Ovary (tissue), 9 donors: Measurements from ENCODE around the gene VAMP5. TPM values are rescaled to one million over a fixed set of nuclear protein-coding genes. Genes with fewer than 3 reads are reported as not detected.
"Not testable (repeated sequence)": the region's sequence is repeated elsewhere in the genome, so short reads cannot be mapped to it uniquely, and the experiment has no call there.

ENCODE experiments used
- DNase-seq, 5 donors: peaks; one replicate each; pipeline ENCODE4 v3.0.0-alpha.2; 2019 to 2020
- H3K27ac ChIP-seq, 2 donors: fragments of 200-600 bp; one replicate each; pipeline versions ENCODE4 v1.5.1 to v1.8.0; 2019 to 2022
- H3K27me3 ChIP-seq: fragments of 200-600 bp; one replicate; pipeline ENCODE4 v1.8.0; 2022
- H3K36me3 ChIP-seq: fragments of 200-600 bp; sonication (generic); one replicate; pipeline ENCODE4 v1.5.1; 2019
- H3K4me1 ChIP-seq: one replicate; pipeline ENCODE4 v1.8.1; 2013; ENCODE audit warnings: mild to moderate bottlenecking, moderate library complexity; ENCODE audit not compliant: insufficient read depth
- H3K4me3 ChIP-seq: fragments of 200-600 bp; sonication (generic); one replicate; pipeline ENCODE4 v1.5.1; 2017
- H3K9me3 ChIP-seq, 2 donors: fragments of 200-600 bp in 1 of 2; sonication (generic) in 1 of 2; one replicate each; pipeline versions ENCODE4 v1.5.1 to v1.8.1; 2013 to 2019; ENCODE audit warnings: mild to moderate bottlenecking in 1 of 2, moderate library complexity in 1 of 2
- CTCF ChIP-seq, 3 donors: fragments of 450-650 bp in 2 of 3; fragments of 200-600 bp in 1 of 3; IDR thresholded peaks; one replicate each; pipeline versions ENCODE4 v1.5.1 to v1.8.0; 2016 to 2022; ENCODE audit warnings: antibody characterized with exemption in 3 of 3, mild to moderate bottlenecking in 1 of 3
- EP300 ChIP-seq: sonication (generic); formaldehyde crosslinking; IDR thresholded peaks from one replicate; pipeline ENCODE4 v1.6.1; 2017; ENCODE audit warnings: antibody characterized with exemption
- POLR2A ChIP-seq: fragments of 450-650 bp; IDR thresholded peaks from one replicate; pipeline ENCODE4 v1.6.1; 2017; ENCODE audit warnings: antibody characterized with exemption, mild to moderate bottlenecking, moderate library complexity
- WGBS, 3 donors: extraction: QIAGEN DNeasy Blood & Tissue Kit in 1 of 3; methylation state at CpG; one replicate each; pipeline versions ENCODE4 v1.1.5 to v1.1.7; 2013 to 2017; 5-methylcytosine and 5-hydroxymethylcytosine counted together
- intact Hi-C, 4 donors: fragments of 100-400 bp; cut with DNase I; formaldehyde crosslinking; loops; one replicate each; pipeline versions ENCODE4 v1.11.0 to v1.15.1; 2022 to 2023
- polyA plus RNA-seq, 2 donors: library from polyadenylated mRNA; stranded (reverse); fragments of 200-250 nt in 1 of 2; fragments of 350-450 nt in 1 of 2; fragmentation: Illumina TruSeq in 1 of 2; extraction: RNeasy Lipid Tissue Mini Kit (QIAGEN cat#74804) in 1 of 2; gene quantifications; one replicate each; pipeline ENCODE4 v1.2.3, GENCODE V29; 2013 to 2014
- total RNA-seq, 7 donors: library from RNA; depleted of rRNA in 2 of 7; stranded (reverse); fragments of >200 nt in 2 of 7; fragmentation: NEBNext Ultra II Directional in 3 of 7; extraction: Animal tissue kit (Norgen Biotek cat#: 25700) in 3 of 7; gene quantifications; one replicate each; pipeline versions ENCODE4 v1.1.0 to v1.2.4, GENCODE V29; 2016 to 2023
- donor health status: DM: no; HTN: no; CAD: no; lungs with moderate emphysema.
- donor health status: DM: no; HTN: no; CAD: no.
- donor health status: Bipolar disorder and iron deficiency.
- donor health status: DM: yes; HTN: yes; CAD: no.
- donor health status: DM: no; HTN: no; CAD: no.
- donor health status: DM: yes; HTN: yes; CAD: no.

Gene VAMP5
- total and polyA plus RNA-seq, 9 donors: 25.6 to 99.5 (median 48.5) TPM

GRCh38 chr2:85541753-85542457 lies 42.3 kb upstream of the VAMP5 start:
- H3K4me3 ChIP-seq: no peak overlapping the region
- TF ChIP-seq CTCF (IDR thresholded peaks at IDR 0.05): no peak
- TF ChIP-seq POLR2A: no peak
- TF ChIP-seq EP300: no peak
- 51 to 53% (median 52%) methylated on average over 5 of the region's 5 CpGs for WGBS, 3 donors
- no peaks in the 10 kb centered on the region for H3K36me3 ChIP-seq
- DNase-seq: no peak
- no peaks in the 10 kb centered on the region for H3K9me3 ChIP-seq
- H3K27ac ChIP-seq: no peak overlapping the region
- H3K4me1 ChIP-seq: peaks cover 4% of the 10 kb centered on the region
- H3K27me3 ChIP-seq: no peaks in the 10 kb centered on the region
- intact Hi-C loops: no loop called here

DNA sequence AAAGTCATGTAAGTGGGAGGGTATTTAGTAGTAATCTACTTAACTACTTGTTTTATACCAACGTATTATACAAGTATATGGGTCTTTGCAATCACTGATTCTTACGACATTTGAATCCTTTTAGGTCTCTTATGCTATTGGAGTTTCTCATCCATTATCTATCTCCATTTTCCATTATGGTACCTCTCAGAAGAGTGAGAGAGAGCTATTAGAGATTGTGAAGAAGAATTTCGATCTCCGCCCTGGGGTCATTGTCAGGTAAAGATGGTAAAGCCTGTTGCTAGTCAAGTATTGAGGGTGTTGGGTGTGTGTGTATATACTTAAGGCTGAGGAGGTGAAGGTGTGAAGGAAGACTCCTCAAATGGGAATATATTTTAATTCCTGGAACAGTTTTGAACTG lies 41.5 kb upstream of the VAMP5 start:
- no peaks in the 10 kb centered on the region for H3K36me3 ChIP-seq

DNA sequence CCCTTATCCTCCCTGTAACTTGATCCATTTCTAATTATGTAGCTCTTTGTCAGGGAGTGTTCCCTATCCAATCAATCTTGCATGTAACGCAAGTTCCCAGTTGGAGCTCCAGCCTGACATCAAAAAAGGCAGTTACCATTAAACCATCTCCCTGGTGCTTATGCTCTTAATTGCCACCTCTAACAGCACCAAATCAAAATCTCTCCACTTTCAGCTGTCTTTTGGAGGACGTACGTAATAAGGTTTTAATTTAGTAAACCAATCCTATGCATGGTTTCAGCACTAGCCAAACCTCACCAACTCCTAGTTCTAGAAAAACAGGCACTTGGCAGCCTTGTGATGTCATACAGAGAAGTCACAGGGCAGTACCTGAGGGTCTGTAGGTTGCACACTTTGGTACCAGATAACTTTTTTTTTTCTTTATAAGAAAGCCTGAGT lies 40.0 kb upstream of the VAMP5 start:
- H3K27ac ChIP-seq, H3K9me3 ChIP-seq, intact Hi-C loops, H3K4me1 ChIP-seq, H3K4me3 ChIP-seq, H3K36me3 ChIP-seq, H3K27me3 ChIP-seq, DNase-seq: not testable (repeated sequence)
- 78 to 83% (median 79%) methylated on average over 3 of the region's 3 CpGs for WGBS, 3 donors

More for the DNA sequence above, 41.5 kb upstream of the VAMP5 start:
- Histone ChIP-seq H3K27me3 (no peaks in the 10 kb centered on the region), H3K4me3 (no peak overlapping the region), H3K4me1 (no peaks in the 10 kb centered on the region), H3K9me3 (no peaks in the 10 kb centered on the region), H3K27ac (no peak overlapping the region)
- no peak for TF ChIP-seq EP300
- no peak for TF ChIP-seq POLR2A
- TF ChIP-seq CTCF (IDR thresholded peaks at IDR 0.05): no peak
- 71 to 75% (median 74%) methylated on average over 4 of the region's 4 CpGs for WGBS, 3 donors
- intact Hi-C loops: no loop called here
- no peak for DNase-seq

DNA sequence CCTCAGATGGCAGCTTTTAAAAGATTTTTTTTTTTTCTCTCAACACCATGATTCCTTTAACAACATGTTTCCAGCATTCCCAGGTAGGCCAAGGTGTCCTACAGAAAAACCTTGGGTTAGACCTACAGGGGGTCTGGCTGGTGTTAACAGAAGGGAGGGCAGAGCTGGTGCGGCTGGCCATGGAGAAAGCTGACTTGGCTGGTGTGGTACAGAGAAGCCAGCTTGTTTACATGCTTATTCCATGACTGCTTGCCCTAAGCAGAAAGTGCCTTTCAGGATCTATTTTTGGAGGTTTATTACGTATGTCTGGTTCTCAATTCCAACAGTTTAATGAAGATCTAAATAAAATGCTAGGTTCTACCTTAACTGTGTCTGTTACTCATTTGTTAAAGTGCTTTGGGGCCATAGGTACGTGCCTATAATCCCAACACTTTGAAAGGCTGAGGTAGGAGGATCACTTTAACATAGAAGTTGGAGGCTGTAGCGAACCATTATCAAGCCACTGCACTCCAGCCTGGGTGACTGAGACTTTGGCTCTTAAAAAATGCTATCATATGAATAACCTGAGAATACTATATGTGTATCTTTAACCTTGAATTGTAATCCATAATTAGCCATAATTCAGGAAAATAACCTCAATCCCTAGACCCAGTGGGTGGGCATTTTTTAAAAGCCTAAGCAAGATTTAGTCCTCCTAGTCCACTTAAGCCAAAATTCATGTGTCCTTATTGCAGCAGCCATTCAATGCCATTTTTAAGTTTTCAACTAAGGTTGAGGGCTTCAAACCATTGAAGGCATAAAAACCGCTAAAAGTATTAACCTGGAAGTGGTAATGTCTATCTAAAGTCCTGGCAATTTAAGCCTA lies 39.1 kb upstream of the VAMP5 start:
- H3K4me3 ChIP-seq, H3K27me3 ChIP-seq, H3K4me1 ChIP-seq, H3K36me3 ChIP-seq, H3K9me3 ChIP-seq, intact Hi-C loops, DNase-seq, H3K27ac ChIP-seq: not testable (repeated sequence)
- 70 to 85% (median 78%) methylated on average over 5 of the region's 5 CpGs for WGBS, 3 donors

DNA sequence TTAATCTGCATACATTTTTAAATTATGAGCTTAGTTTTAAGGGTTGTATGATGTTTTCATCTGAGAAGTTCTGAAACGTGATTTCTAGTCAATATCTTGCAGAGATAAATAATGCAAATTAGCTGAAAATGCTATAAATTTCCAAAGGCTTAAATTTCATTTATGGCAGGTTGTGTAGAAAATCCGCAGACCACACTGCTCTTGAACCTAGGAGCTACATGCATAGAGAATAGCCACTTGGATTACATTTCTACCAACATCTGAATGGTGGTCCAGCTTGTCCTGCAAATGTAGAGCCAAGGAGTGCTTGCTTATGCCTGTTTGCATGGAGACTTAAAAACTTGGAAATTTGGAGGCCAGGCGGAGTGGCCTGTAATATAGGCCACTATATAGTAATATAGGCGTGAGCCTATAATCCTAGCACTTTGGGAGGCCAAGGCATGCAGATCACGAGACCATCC lies 38.4 kb upstream of the VAMP5 start:
- Histone ChIP-seq H3K27me3 (no peaks in the 10 kb centered on the region), H3K9me3 (no peaks in the 10 kb centered on the region), H3K4me1 (no peaks in the 10 kb centered on the region), H3K36me3 (no peaks in the 10 kb centered on the region), H3K4me3 (no peak overlapping the region), H3K27ac (no peak overlapping the region)
- whole genome bisulfite sequencing, 3 donors: 73 to 81% (median 79%) methylated on average over 5 of the region's 5 CpGs
- intact Hi-C loops: no loop called here
- no peak for TF ChIP-seq EP300
- no peak for TF ChIP-seq CTCF (IDR thresholded peaks at IDR 0.05)
- no peak for TF ChIP-seq POLR2A
- no peak for DNase-seq
